GM12878 (cell line): ENCODE measurements around the gene UNC13A. TPM values are rescaled to one million over a fixed set of nuclear protein-coding genes. Genes with fewer than 3 reads are reported as not detected.

Experiments
- ATAC-seq: fragments of 200-7000 bp; cut with Tn5 transposase; 3 replicates; pipeline ENCODE4 v1.9.1; 2020; ENCODE audit warnings: mild to moderate bottlenecking, moderate library complexity
- BruUV-seq: library from RNA; stranded (reverse); fragments of 400-500 nt; replicated peaks from 2 replicates; lab custom pipeline; 2021; lab: Mats Ljungman, UMichigan
- CTCF ChIA-PET: fragments of 300-600 bp; sonication (Branson Sonifier 250); formaldehyde crosslinking; extraction: SDS; loops from one replicate; lab custom pipeline; 2021; ENCODE audit warnings: inconsistent platforms; lab: Yijun Ruan, JAX
- POLR2A ChIA-PET: fragments of 350-600 bp; formaldehyde crosslinking; extraction: SDS; loops from one replicate; lab custom pipeline; 2021; ENCODE audit warnings: inconsistent platforms; lab: Charles Lee
- RAD21 ChIA-PET: fragments of 300-600 bp; sonication (Branson Sonifier 250); formaldehyde crosslinking; loops from one replicate; lab custom pipeline; 2023; ENCODE audit warnings: antibody characterized with exemption; ENCODE audit not compliant: unreplicated experiment; lab: Charles Lee
- SMC1A ChIA-PET: fragments of 300-600 bp; sonication (Branson Sonifier 250); formaldehyde crosslinking; loops from one replicate; lab custom pipeline; 2023; ENCODE audit not compliant: unreplicated experiment, uncharacterized antibody; lab: Charles Lee
- DNase-seq: peaks from one replicate; pipeline ENCODE4 v3.0.0-alpha.2; 2011; ENCODE audit warnings: low read depth, low spot score
- FAIRE-seq: peaks from 3 replicates; lab custom pipeline; 2011; peaks lifted over from hg19 to GRCh38; lab: Jason Lieb, UNC
- H2AFZ ChIP-seq: 2 replicates; pipeline ENCODE4 v1.6.0; 2011; ENCODE audit warnings: low read depth, low read length, control low read depth; ENCODE audit not compliant: control insufficient read depth
- H3K27ac ChIP-seq: 2 replicates; pipeline ENCODE4 v1.5.1; 2011; ENCODE audit warnings: control low read depth; ENCODE audit not compliant: control insufficient read depth, insufficient read depth
- H3K27me3 ChIP-seq, 2 experiments: replicated peaks in 1 of 2; 2 replicates each; pipeline versions ENCODE4 v1.6.0 to v1.6.1; 2011; ENCODE audit warnings: low read length in 1 of 2; ENCODE audit not compliant: control insufficient read depth in 2 of 2, insufficient read depth in 2 of 2
- H3K36me3 ChIP-seq, 2 experiments: 2 replicates each; pipeline ENCODE4 v1.5.1; 2011; ENCODE audit warnings: low read length in 1 of 2; ENCODE audit not compliant: control insufficient read depth in 2 of 2, insufficient read depth in 2 of 2
- H3K4me1 ChIP-seq: 2 replicates; pipeline ENCODE4 v1.6.1; 2011; ENCODE audit warnings: mild to moderate bottlenecking, low read length, moderate library complexity, mixed read lengths; ENCODE audit not compliant: control insufficient read depth, insufficient read depth
- H3K4me2 ChIP-seq: 2 replicates; pipeline ENCODE4 v1.6.0; 2011; ENCODE audit warnings: control low read depth; ENCODE audit not compliant: control insufficient read depth, insufficient read depth
- H3K4me3 ChIP-seq: fragments of 200-600 bp; sonication (generic); 2 replicates; pipeline ENCODE4 v1.5.1; 2016
- H3K79me2 ChIP-seq: 2 replicates; pipeline ENCODE4 v1.6.0; 2011; ENCODE audit warnings: low read length; ENCODE audit not compliant: control insufficient read depth, insufficient read depth
- H3K9ac ChIP-seq: 2 replicates; pipeline ENCODE4 v1.8.0; 2011; ENCODE audit warnings: low read length, control low read depth, mixed read lengths; ENCODE audit not compliant: control insufficient read depth, insufficient read depth
- H3K9me3 ChIP-seq: replicated peaks from 3 replicates; pipeline ENCODE4 v1.5.1; 2011; ENCODE audit warnings: mild to moderate bottlenecking, low read length; ENCODE audit not compliant: control insufficient read depth, insufficient read depth
- H4K20me1 ChIP-seq: 2 replicates; pipeline ENCODE4 v1.6.0; 2011; ENCODE audit not compliant: control insufficient read depth, insufficient read depth
- BMI1 ChIP-seq: fragments of 450-650 bp; IDR thresholded peaks from 2 replicates; pipeline ENCODE4 v1.6.1; 2016; ENCODE audit warnings: mild to moderate bottlenecking, moderate library complexity, borderline replicate concordance
- CHD2 ChIP-seq: IDR thresholded peaks from 2 replicates; pipeline ENCODE4 v1.6.1; 2011; ENCODE audit warnings: low read depth, low read length, improper control_type of control experiment, borderline replicate concordance
- CHD4 ChIP-seq: fragments of 200-600 bp; sonication (generic); IDR thresholded peaks from 2 replicates; pipeline ENCODE4 v1.6.1; 2016; ENCODE audit warnings: mild to moderate bottlenecking
- EP300 ChIP-seq, 2 experiments: fragments of 150-350 bp in 1 of 2; IDR thresholded peaks; 2 replicates each; pipeline ENCODE4 v1.6.1; 2011 to 2012; ENCODE audit warnings: low read depth in 2 of 2, low read length in 2 of 2, borderline replicate concordance in 1 of 2, improper control_type of control experiment in 1 of 2, inconsistent platforms in 1 of 2; ENCODE audit not compliant: control insufficient read depth in 1 of 2
- GATAD2B ChIP-seq: fragments of 450-650 bp; conservative IDR thresholded peaks from 2 replicates; pipeline ENCODE4 v1.6.1; 2017; ENCODE audit warnings: low read depth, mild to moderate bottlenecking, moderate library complexity
- NR2F1 ChIP-seq: fragments of 450-650 bp; conservative IDR thresholded peaks from 2 replicates; pipeline ENCODE4 v1.6.1; 2017; ENCODE audit warnings: mild to moderate bottlenecking
- PML ChIP-seq: IDR thresholded peaks from 2 replicates; pipeline ENCODE4 v1.6.1; 2012; ENCODE audit warnings: low read length, inconsistent platforms
- POLR2AphosphoS5 ChIP-seq: IDR thresholded peaks from 2 replicates; pipeline ENCODE4 v1.6.1; 2011; ENCODE audit warnings: mild to moderate bottlenecking, low read length, inconsistent platforms
- RAD21 ChIP-seq: IDR thresholded peaks from 2 replicates; pipeline ENCODE4 v1.6.1; 2011; ENCODE audit warnings: mild to moderate bottlenecking, low read depth, low read length, moderate library complexity; ENCODE audit not compliant: insufficient read depth
- RELA ChIP-seq: fragments of 450-650 bp; IDR thresholded peaks from 2 replicates; pipeline ENCODE4 v1.8.0; 2014; ENCODE audit warnings: borderline replicate concordance; ENCODE audit not compliant: partially characterized antibody
- ZNF207 ChIP-seq: fragments of 450-650 bp; IDR thresholded peaks from 2 replicates; pipeline ENCODE4 v1.6.1; 2014; ENCODE audit warnings: antibody characterized with exemption, mild to moderate bottlenecking, borderline replicate concordance
- WGBS: methylation state at CpG from one replicate; pipeline ENCODE4 v1.1.6; 2016; ENCODE audit warnings: low lambda C conversion rate; ENCODE audit not compliant: insufficient replicate concordance, insufficient coverage; ENCODE audit errors: missing lambda C conversion rate; 5-methylcytosine and 5-hydroxymethylcytosine counted together
- in situ Hi-C: fragments of 300-500 bp; cut with MboI; formaldehyde crosslinking; loops from 9 replicates; pipeline ENCODE4 v1.14.3; 2018; ENCODE audit warnings: mixed read lengths
- intact Hi-C: fragments of 100-400 bp; cut with micrococcal nuclease; formaldehyde crosslinking; loops from one replicate; pipeline ENCODE4 v1.14.2; 2022; ENCODE audit not compliant: unreplicated experiment
- polyA plus RNA-seq, 11 experiments: library from polyadenylated mRNA; depleted of rRNA in 4 of 11; unstranded in 6 of 11; stranded (reverse) in 5 of 11; fragments of >200 nt; fragmentation: Nextera tagmentation in 4 of 11; fragmentation: Illumina TruSeq in 1 of 11; extraction: Ambion mirVana in 4 of 11; extraction: Trizol in 1 of 11; gene quantifications; 1 replicate in 1 of 11; 2 replicates in 10 of 11; pipeline versions ENCODE4 v1.2.1 to v1.2.3, GENCODE V29; 2011 to 2016; ENCODE audit warnings: inconsistent platforms in 2 of 11, missing spikeins in 2 of 11, low read depth in 1 of 11
- total RNA-seq, 4 experiments: library from RNA; depleted of rRNA in 3 of 4; stranded (reverse); fragments of >200 nt in 3 of 4; fragmentation: Illumina TruSeq in 1 of 4; extraction: Trizol in 1 of 4; gene quantifications; 2 replicates each; pipeline versions ENCODE4 v1.2.1 to v1.2.3, GENCODE V29; 2013 to 2021
- TF ChIP-seq, protein P1 (sequence below): fragments of 450-650 bp; formaldehyde crosslinking; IDR thresholded peaks from 2 replicates; pipeline ENCODE4 v1.4.0; 2020; ENCODE audit warnings: mild to moderate bottlenecking, moderate library complexity
- TF ChIP-seq, protein P2 (sequence below): fragments of 450-650 bp; formaldehyde crosslinking; IDR thresholded peaks from 2 replicates; pipeline ENCODE4 v1.4.0; 2022; ENCODE audit warnings: mild to moderate bottlenecking, moderate library complexity
- TF ChIP-seq, protein P3 (sequence below): fragments of 450-650 bp; IDR thresholded peaks from 2 replicates; pipeline ENCODE4 v1.6.1; 2017; ENCODE audit warnings: antibody characterized with exemption, mild to moderate bottlenecking, moderate library complexity

The UNC13A gene
- total and polyA plus RNA-seq, 10 of the 15 experiments (the other 5 are each of a cell fraction or from before 2014, with no cell fraction given): under 0.01 to 0.23 (median 0.13) TPM; not detected in 1

DNA sequence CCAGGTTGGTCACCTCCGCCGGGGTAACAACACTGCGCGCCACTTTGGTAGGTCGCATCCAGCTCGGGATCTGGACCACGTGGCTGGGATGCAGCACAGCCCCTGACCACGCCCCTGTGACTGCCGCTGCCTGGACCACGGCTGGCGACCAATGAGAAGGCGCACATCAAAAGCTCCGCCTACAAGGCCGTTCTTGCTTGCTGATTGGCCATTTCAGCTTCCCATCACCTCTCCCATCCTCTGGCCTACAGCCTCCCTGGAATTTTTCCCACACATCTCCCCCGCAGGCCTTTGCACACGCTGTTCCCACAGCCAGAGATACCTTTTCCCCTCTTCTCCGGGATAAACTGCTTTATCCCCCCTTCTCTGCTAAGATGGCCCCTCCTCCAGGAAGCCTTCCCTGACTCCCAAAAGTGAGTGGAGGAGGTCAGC is 18.6 kb upstream of the UNC13A start:
- no peak for ATAC-seq
- ChIA-PET SMC1A (interaction anchor here (0.7 to 6.4 kb wide), 8 partner anchors 10 to 146 kb away, joined by 3 to 49 read pairs (median 4); partner anchors contain the start of genes FCHO1, JAK3 and MAP1S), POLR2A (interaction anchor here (0.6 to 0.8 kb wide), 2 partner anchors 12 to 228 kb away, joined by 3 to 5 read pairs; partner anchors contain the start of gene MAP1S), CTCF (interaction anchor here (0.9 to 7.6 kb wide), 8 partner anchors 12 to 148 kb away, joined by 4 to 108 read pairs (median 8); partner anchors contain the start of genes FCHO1 and MAP1S), RAD21 (interaction anchor here (1.1 to 4.7 kb wide), 6 partner anchors 11 to 153 kb away, joined by 3 to 31 read pairs (median 14); partner anchors contain the start of gene RPL18A)
- WGBS: 62% methylated on average over 17 of the region's 17 CpGs
- DNase-seq: no peak
- no peak overlapping the region for H3K4me2 ChIP-seq
- no peaks in the 10 kb centered on the region for H3K36me3 ChIP-seq
- H2AFZ ChIP-seq: no peak overlapping the region
- no peaks in the 10 kb centered on the region for H4K20me1 ChIP-seq
- no TSS peak for BruUV-seq
- H3K27me3 ChIP-seq: no peaks in the 10 kb centered on the region
- no peak overlapping the region for H3K4me3 ChIP-seq
- H3K27ac ChIP-seq: no peak overlapping the region
- intact Hi-C loops (no loop called here), in situ Hi-C loops (no loop called here)
- no peaks in the 10 kb centered on the region for H3K79me2 ChIP-seq
- no peak overlapping the region for H3K9ac ChIP-seq
- H3K4me1 ChIP-seq: no peaks in the 10 kb centered on the region
- no peaks in the 10 kb centered on the region for H3K9me3 ChIP-seq
- no peak for FAIRE-seq
- TF ChIP-seq, protein P1, sequence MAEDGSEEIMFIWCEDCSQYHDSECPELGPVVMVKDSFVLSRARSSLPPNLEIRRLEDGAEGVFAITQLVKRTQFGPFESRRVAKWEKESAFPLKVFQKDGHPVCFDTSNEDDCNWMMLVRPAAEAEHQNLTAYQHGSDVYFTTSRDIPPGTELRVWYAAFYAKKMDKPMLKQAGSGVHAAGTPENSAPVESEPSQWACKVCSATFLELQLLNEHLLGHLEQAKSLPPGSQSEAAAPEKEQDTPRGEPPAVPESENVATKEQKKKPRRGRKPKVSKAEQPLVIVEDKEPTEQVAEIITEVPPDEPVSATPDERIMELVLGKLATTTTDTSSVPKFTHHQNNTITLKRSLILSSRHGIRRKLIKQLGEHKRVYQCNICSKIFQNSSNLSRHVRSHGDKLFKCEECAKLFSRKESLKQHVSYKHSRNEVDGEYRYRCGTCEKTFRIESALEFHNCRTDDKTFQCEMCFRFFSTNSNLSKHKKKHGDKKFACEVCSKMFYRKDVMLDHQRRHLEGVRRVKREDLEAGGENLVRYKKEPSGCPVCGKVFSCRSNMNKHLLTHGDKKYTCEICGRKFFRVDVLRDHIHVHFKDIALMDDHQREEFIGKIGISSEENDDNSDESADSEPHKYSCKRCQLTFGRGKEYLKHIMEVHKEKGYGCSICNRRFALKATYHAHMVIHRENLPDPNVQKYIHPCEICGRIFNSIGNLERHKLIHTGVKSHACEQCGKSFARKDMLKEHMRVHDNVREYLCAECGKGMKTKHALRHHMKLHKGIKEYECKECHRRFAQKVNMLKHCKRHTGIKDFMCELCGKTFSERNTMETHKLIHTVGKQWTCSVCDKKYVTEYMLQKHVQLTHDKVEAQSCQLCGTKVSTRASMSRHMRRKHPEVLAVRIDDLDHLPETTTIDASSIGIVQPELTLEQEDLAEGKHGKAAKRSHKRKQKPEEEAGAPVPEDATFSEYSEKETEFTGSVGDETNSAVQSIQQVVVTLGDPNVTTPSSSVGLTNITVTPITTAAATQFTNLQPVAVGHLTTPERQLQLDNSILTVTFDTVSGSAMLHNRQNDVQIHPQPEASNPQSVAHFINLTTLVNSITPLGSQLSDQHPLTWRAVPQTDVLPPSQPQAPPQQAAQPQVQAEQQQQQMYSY (CRISPR knock-in tag): no peak
- no peak for TF ChIP-seq RAD21
- no peak for TF ChIP-seq RELA
- no peak for TF ChIP-seq GATAD2B
- no peak for TF ChIP-seq BMI1
- TF ChIP-seq, protein P2, sequence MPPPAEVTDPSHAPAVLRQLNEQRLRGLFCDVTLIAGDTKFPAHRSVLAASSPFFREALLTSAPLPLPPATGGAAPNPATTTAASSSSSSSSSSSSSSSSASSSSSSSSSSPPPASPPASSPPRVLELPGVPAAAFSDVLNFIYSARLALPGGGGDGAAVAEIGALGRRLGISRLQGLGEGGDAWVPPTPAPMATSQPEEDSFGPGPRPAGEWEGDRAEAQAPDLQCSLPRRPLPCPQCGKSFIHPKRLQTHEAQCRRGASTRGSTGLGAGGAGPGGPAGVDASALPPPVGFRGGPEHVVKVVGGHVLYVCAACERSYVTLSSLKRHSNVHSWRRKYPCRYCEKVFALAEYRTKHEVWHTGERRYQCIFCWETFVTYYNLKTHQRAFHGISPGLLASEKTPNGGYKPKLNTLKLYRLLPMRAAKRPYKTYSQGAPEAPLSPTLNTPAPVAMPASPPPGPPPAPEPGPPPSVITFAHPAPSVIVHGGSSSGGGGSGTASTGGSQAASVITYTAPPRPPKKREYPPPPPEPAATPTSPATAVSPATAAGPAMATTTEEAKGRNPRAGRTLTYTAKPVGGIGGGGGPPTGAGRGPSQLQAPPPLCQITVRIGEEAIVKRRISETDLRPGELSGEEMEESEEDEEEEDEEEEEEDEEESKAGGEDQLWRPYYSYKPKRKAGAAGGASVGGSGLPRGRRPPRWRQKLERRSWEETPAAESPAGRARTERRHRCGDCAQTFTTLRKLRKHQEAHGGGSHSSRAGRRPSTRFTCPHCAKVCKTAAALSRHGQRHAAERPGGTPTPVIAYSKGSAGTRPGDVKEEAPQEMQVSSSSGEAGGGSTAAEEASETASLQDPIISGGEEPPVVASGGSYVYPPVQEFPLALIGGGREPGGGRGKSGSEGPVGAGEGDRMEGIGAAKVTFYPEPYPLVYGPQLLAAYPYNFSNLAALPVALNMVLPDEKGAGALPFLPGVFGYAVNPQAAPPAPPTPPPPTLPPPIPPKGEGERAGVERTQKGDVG (CRISPR knock-in tag): no peak
- no peak for TF ChIP-seq PML
- TF ChIP-seq CHD4: no peak
- no peak for TF ChIP-seq EP300 (IDR thresholded peaks at IDR 0.05; ENCODE audit: borderline replicate concordance in 1 of 2, control insufficient read depth in 1 of 2, low read depth in 2 of 2, low read length in 2 of 2)
- TF ChIP-seq, protein P3, sequence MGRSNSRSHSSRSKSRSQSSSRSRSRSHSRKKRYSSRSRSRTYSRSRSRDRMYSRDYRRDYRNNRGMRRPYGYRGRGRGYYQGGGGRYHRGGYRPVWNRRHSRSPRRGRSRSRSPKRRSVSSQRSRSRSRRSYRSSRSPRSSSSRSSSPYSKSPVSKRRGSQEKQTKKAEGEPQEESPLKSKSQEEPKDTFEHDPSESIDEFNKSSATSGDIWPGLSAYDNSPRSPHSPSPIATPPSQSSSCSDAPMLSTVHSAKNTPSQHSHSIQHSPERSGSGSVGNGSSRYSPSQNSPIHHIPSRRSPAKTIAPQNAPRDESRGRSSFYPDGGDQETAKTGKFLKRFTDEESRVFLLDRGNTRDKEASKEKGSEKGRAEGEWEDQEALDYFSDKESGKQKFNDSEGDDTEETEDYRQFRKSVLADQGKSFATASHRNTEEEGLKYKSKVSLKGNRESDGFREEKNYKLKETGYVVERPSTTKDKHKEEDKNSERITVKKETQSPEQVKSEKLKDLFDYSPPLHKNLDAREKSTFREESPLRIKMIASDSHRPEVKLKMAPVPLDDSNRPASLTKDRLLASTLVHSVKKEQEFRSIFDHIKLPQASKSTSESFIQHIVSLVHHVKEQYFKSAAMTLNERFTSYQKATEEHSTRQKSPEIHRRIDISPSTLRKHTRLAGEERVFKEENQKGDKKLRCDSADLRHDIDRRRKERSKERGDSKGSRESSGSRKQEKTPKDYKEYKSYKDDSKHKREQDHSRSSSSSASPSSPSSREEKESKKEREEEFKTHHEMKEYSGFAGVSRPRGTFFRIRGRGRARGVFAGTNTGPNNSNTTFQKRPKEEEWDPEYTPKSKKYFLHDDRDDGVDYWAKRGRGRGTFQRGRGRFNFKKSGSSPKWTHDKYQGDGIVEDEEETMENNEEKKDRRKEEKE: no peak
- TF ChIP-seq NR2F1: no peak
- TF ChIP-seq POLR2AphosphoS5: no peak
- no peak for TF ChIP-seq CHD2
- TF ChIP-seq ZNF207: no peak
